SK-N-MC (cell line): ENCODE results near the gene ZNF692.
"Not testable (repeated sequence)": the region's sequence is repeated elsewhere in the genome, so short reads cannot be mapped to it uniquely, and the experiment has no call there.

Source experiments
- EZH2 ChIP-seq: fragments of 200-600 bp; sonication (generic); IDR thresholded peaks from one replicate; pipeline ENCODE4 v1.6.1; 2017; ENCODE audit warnings: antibody characterized with exemption
- FOXP2 ChIP-seq: optimal IDR thresholded peaks from 2 replicates; pipeline ENCODE3; 2011; ENCODE audit warnings: mild to moderate bottlenecking, moderate library complexity; ENCODE audit not compliant: insufficient read depth; ENCODE audit errors: extremely low read length, control extremely low read depth
- POLR2AphosphoS5 ChIP-seq: IDR thresholded peaks from 2 replicates; pipeline ENCODE4 v1.6.1; 2012; ENCODE audit warnings: mild to moderate bottlenecking, low read depth, low read length, borderline replicate concordance

DNA sequence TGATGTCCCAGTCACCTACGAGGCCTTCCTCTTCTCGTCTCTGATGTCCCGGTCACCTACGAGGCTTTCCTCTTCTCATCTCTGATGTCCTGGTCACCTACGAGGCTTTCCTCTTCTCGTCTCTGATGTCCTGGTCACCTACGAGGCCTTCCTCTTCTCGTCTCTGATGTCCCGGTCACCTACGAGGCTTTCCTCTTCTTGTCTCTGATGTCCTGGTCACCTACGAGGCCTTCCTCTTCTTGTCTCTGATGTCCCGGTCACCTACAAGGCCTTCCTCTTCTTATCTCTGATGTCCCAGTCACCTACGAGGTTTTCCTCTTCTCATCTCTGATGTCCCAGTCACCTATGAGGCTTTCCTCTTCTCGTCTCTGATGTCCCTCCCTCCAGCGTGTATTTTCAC, 55.4 kb downstream of the ZNF692 start:
- not testable (repeated sequence) for TF ChIP-seq POLR2AphosphoS5, EZH2, FOXP2
